Measurements from ENCODE around the gene ADRA2A.

DNA sequence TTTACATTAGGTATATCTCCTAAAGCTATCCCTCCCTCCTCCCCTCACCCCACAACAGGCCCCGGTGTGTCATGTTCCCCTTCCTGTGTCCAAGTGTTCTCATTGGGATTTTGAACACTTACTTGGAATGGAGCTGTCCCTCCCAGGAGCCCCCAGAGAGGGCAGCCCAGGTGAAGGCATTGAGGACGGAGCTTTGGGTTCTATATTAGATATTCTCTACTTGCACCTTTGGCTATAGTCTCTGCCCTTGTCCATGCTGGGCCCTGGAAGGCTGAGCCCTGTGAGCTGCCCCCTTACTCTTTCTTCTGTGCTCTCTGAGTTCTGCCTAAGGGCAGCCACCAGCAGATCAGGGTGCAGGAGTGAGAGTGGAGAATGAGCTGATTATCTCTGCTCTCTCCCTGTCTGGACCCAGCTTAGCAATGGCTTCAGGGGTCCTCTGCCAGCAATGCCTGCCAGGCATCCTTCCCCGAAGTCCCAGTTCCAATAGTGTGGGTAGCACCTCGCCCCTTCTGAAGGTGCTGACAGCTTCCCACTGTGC lies 11.2 kb downstream of the ADRA2A start:
- no peak for TF ChIP-seq POLR2AphosphoS5 (IDR thresholded peaks at IDR 0.05; ENCODE audit: low read depth, low read length)
- TF ChIP-seq TAF1 (IDR thresholded peaks at IDR 0.05; ENCODE audit: low read depth, low read length) = no peak
- no peak for TF ChIP-seq POLR2A (IDR thresholded peaks at IDR 0.05; ENCODE audit: low read depth, low read length)
- no peak for TF ChIP-seq SPI1 (IDR thresholded peaks at IDR 0.05; ENCODE audit: low read depth, low read length)
- no peak for TF ChIP-seq PAX5 (IDR thresholded peaks at IDR 0.05; ENCODE audit: insufficient read depth, low read length, severe bottlenecking)
- no peak for TF ChIP-seq POU2F2 (IDR thresholded peaks at IDR 0.05; ENCODE audit: low read depth, low read length)
